Activated CD8-positive, alpha-beta T cell treated with anti-CD3 and anti-CD28 coated beads for 36 hours (primary cell): ENCODE data around the gene CPXM2. TPM values are rescaled to one million over a fixed set of nuclear protein-coding genes. Genes with fewer than 3 reads are reported as not detected.

ENCODE experiments used
- ATAC-seq: fragments of 200-7000 bp; cut with Tn5 transposase; one replicate; pipeline ENCODE4 v1.10.0; 2021; ENCODE audit warnings: mild to moderate bottlenecking, moderate library complexity
- CTCF ChIA-PET: fragments of 350-600 bp; sonication (Branson Sonifier 250); formaldehyde crosslinking; loops from one replicate; lab custom pipeline; 2021; ENCODE audit warnings: antibody characterized with exemption; lab: Charles Lee
- POLR2A ChIA-PET: fragments of 350-600 bp; sonication (Branson Sonifier 250); formaldehyde crosslinking; loops from one replicate; lab custom pipeline; 2021; ENCODE audit warnings: antibody characterized with exemption; lab: Charles Lee
- DNase-seq: peaks from one replicate; pipeline ENCODE4 v3.0.0-alpha.2; 2020
- H3K27ac Mint-ChIP-seq: one replicate; pipeline ENCODE4 v1.8.0; 2021; ENCODE audit warnings: mild to moderate bottlenecking, mixed read lengths
- H3K27me3 Mint-ChIP-seq: one replicate; pipeline ENCODE4 v1.8.0; 2021; ENCODE audit warnings: mixed read lengths
- H3K36me3 Mint-ChIP-seq: one replicate; pipeline ENCODE4 v1.8.0; 2021; ENCODE audit warnings: low read depth, mixed read lengths
- H3K4me1 Mint-ChIP-seq: one replicate; pipeline ENCODE4 v1.8.0; 2021; ENCODE audit warnings: low read depth, mixed read lengths
- H3K4me3 Mint-ChIP-seq: one replicate; pipeline ENCODE4 v1.8.0; 2021; ENCODE audit warnings: mild to moderate bottlenecking, moderate library complexity, mixed read lengths
- H3K9me3 Mint-ChIP-seq: one replicate; pipeline ENCODE4 v1.8.0; 2021; ENCODE audit warnings: mixed read lengths
- CTCF ChIP-seq: fragments of 200-600 bp; IDR thresholded peaks from one replicate; pipeline ENCODE4 v1.8.0; 2022; ENCODE audit warnings: antibody characterized with exemption, mild to moderate bottlenecking
- intact Hi-C: fragments of 100-400 bp; cut with micrococcal nuclease; formaldehyde crosslinking; loops from one replicate; pipeline ENCODE4 v1.10.0; 2022
- total RNA-seq, 2 experiments: library from RNA; stranded (reverse); gene quantifications; one replicate each; pipeline ENCODE4 v1.2.3, GENCODE V29; 2021

Gene CPXM2
- total RNA-seq, 2 experiments from 2014 or later: not detected

DNA sequence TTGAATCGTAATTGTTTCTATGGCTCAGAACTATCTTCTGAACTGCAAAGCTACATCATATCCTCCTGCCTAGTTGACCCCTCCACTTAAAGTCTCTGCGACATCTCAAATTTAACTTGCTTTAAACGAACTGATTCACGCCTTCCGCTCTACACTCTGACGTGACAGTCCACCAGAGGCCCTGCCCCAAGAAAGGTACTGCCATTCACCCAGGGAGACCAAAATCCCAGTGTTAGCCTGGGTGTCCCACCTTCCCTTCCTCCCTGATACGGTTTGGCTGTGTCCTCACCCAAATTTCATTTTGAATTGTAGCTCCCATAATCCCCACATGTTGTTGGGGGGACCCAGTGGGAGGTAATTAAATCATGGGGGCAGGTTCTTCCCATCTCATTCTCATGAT, 90.8 kb downstream of the CPXM2 start:
- H3K27ac Mint-ChIP-seq: no peak overlapping the region
- no peaks in the 10 kb centered on the region for H3K4me1 Mint-ChIP-seq
- intact Hi-C loops: no loop called here
- H3K9me3 Mint-ChIP-seq: no peaks in the 10 kb centered on the region
- no peak for ATAC-seq
- ChIA-PET POLR2A (no interaction called here), CTCF (no interaction called here)
- no peaks in the 10 kb centered on the region for H3K36me3 Mint-ChIP-seq
- peaks cover 13% of the 10 kb centered on the region for H3K27me3 Mint-ChIP-seq
- TF ChIP-seq CTCF: no peak
- no peak for DNase-seq
- H3K4me3 Mint-ChIP-seq: no peak overlapping the region

- TF ChIP-seq CTCF: no peak
- Mint-ChIP-seq H3K27me3 (peaks cover 13% of the 10 kb centered on the region), H3K4me3 (no peak overlapping the region), H3K36me3 (no peaks in the 10 kb centered on the region), H3K4me1 (no peaks in the 10 kb centered on the region), H3K9me3 (no peaks in the 10 kb centered on the region), H3K27ac (no peak overlapping the region)
- intact Hi-C loops: no loop called here
- ChIA-PET POLR2A (no interaction called here), CTCF (no interaction called here)
- ATAC-seq: no peak
- no peak for DNase-seq
Observed at GRCh38 chr10:123800289-123800688, 91.3 kb downstream of the CPXM2 start.

DNA sequence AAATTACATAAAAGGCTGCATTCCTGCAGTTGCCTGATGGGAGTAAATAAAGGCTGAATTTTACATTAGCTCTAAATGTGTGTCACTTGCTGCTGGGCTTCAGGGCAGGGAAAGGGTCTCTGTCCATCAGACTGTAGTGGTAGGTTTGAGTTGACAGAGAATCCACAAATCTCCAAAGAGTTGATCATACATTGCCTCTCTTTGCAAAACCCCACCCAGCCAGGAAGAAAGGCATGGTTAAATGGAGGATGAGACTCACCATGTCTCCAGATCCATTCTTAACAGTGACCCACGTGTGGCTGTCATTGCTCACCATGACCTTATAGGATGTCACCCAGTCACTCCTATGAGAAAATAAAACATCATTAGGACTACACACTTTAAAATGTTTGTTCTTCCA, 92.8 kb downstream of the CPXM2 start:
- Mint-ChIP-seq H3K27me3 (peaks cover 11% of the 10 kb centered on the region), H3K4me1 (no peaks in the 10 kb centered on the region), H3K4me3 (no peak overlapping the region), H3K36me3 (no peaks in the 10 kb centered on the region), H3K9me3 (no peaks in the 10 kb centered on the region), H3K27ac (no peak overlapping the region)
- no peak for TF ChIP-seq CTCF
- DNase-seq (no peak), ATAC-seq (no peak)
- CTCF ChIA-PET: no interaction called here
- POLR2A ChIA-PET: no interaction called here
- intact Hi-C loops: no loop called here

- no peak overlapping the region for H3K27ac Mint-ChIP-seq
- H3K4me1 Mint-ChIP-seq: no peaks in the 10 kb centered on the region
- DNase-seq (no peak), ATAC-seq (no peak)
- H3K9me3 Mint-ChIP-seq: no peaks in the 10 kb centered on the region
- TF ChIP-seq CTCF: no peak
- peaks cover 9% of the 10 kb centered on the region for H3K27me3 Mint-ChIP-seq
- ChIA-PET POLR2A (no interaction called here), CTCF (no interaction called here)
- no peaks in the 10 kb centered on the region for H3K36me3 Mint-ChIP-seq
- intact Hi-C loops: no loop called here
- no peak overlapping the region for H3K4me3 Mint-ChIP-seq
Observed at GRCh38 chr10:123797813-123798212, 93.8 kb downstream of the CPXM2 start.

DNA sequence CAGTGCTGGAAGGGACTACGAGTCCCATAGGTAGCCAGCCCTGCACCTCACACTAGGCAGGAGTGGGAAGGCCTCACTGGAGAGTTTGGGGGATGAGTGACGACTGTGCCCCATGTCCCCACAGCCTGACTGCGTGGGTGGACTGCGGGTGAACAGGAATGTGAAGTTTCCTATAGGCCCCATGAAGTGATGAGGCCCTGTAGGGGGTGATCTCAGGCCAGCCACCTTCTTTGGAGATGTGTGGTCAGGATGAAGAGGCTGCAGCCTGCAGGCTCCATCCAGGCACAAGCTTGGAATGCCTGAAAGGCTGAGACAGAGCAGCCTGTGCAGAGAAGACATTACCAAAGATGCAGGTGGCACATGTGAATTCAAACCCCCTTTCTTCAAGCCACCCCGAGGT, 94.9 kb downstream of the CPXM2 start:
- POLR2A ChIA-PET: no interaction called here
- Mint-ChIP-seq H3K9me3 (no peaks in the 10 kb centered on the region), H3K36me3 (no peaks in the 10 kb centered on the region), H3K27me3 (peaks cover 10% of the 10 kb centered on the region), H3K4me3 (no peak overlapping the region), H3K27ac (no peak overlapping the region), H3K4me1 (no peaks in the 10 kb centered on the region)
- TF ChIP-seq CTCF: no peak
- intact Hi-C loops: no loop called here
- ATAC-seq (no peak), DNase-seq (no peak)
- CTCF ChIA-PET: no interaction called here
